GM18505 (cell line): ENCODE results near the gene DGAT2.
A peak's percentile ranks its signal among the peaks of the same experiment; 100 is the strongest.

Experiments
- ATAC-seq: cut with Tn5 transposase; IDR thresholded peaks from one replicate; pipeline ENCODE4 v1.9.1; 2021; ENCODE audit not compliant: unreplicated experiment
- POLR2A ChIP-seq: IDR thresholded peaks from 4 replicates; pipeline ENCODE4 v1.6.1; 2011; ENCODE audit warnings: borderline replicate concordance; ENCODE audit not compliant: insufficient read depth, insufficient read length; ENCODE audit errors: extremely low read depth

Gene DGAT2

DNA sequence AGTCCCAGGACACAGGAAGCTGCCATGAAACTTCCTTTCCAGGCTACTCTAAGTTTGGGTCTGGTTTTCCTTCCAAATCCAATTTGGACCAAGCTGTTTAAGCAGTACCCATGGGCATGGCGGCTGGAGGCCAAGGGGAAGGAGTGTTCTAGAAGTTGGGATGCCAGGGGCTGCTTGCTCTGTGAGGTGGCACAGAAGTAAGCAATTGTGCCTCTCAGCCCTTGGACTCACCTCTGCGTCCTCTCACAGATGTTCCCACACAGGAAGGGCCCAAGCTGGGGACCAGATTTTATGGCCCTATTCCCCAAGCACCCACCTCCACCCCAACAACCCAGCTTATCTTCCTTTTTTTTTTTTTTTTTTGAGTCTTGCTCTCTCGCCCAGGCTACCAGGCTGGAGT, 3.5 kb upstream of the DGAT2 start:
- ATAC-seq = no peak
- no peak for TF ChIP-seq POLR2A

DNA sequence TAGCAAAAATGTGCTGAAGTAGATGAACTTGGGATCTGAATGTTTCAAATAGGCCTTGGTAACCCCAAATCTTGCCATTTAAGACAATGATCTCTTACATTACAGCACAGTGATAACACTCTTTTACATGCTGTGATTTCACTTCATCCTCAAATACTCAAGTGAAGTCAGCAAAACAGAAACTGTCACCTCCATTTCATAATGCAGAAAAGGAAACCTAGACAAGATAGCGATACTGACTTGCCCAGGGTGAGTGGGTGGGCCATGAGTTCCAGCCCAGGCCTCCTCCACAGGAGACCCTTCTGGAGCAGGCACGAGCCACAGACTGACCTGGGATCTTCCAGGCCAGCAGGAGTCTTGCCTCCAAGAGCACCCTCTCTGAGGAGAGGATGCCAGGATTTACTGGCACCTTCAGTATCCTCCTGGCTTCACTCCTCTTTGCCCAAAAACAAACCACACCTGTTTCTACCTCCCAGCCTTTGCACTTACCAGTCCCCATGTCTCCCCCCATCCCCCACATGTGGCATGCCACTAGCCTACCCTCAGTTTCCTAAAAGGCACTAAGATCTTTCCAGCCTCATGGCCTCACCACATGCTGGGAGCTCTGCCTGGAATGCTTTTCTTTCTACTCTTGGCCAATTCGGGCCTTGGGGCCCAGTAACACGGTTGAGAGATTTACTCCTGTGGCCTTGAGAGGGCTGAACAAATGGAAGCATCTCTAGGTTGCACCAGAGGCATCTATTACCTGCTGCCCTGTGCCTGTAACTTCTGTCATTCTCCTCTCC, 1.9 kb upstream of the DGAT2 start:
- TF ChIP-seq POLR2A = no peak
- ATAC-seq = no peak

DNA sequence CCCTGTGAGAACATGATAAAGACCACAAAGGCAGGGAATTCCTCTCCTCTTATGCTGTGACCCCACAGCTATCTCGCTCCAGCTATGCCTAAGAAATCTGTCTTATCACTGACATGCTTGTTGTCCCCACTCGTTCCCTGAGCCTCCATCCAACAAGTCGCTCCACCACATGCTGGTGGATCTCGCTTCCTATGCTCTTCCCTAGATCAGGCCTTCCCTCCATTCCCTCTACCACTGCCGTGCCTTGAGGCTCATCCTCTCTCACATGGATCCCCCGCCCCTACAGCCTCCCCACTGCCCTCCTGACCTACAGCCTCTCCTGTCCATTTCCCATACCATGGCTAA, 1.4 kb upstream of the DGAT2 start:
- ATAC-seq = no peak
- no peak for TF ChIP-seq POLR2A

DNA sequence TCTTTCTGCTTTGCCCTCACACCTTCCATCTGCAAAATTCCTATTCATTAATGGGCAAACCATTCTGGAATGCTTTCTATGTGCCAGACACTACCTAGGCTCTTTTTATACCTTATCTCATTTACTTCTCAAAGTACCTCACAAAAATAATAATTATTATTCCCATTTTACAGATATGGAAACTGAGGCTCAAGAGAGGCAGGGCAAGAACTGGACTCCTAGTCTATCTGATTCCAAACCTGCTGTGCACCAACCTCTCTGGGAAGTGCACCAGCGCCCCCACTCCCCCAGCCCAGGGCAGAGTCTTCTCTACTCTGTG, 826 bp upstream of the DGAT2 start:
- no peak for ATAC-seq
- no peak for TF ChIP-seq POLR2A

DNA sequence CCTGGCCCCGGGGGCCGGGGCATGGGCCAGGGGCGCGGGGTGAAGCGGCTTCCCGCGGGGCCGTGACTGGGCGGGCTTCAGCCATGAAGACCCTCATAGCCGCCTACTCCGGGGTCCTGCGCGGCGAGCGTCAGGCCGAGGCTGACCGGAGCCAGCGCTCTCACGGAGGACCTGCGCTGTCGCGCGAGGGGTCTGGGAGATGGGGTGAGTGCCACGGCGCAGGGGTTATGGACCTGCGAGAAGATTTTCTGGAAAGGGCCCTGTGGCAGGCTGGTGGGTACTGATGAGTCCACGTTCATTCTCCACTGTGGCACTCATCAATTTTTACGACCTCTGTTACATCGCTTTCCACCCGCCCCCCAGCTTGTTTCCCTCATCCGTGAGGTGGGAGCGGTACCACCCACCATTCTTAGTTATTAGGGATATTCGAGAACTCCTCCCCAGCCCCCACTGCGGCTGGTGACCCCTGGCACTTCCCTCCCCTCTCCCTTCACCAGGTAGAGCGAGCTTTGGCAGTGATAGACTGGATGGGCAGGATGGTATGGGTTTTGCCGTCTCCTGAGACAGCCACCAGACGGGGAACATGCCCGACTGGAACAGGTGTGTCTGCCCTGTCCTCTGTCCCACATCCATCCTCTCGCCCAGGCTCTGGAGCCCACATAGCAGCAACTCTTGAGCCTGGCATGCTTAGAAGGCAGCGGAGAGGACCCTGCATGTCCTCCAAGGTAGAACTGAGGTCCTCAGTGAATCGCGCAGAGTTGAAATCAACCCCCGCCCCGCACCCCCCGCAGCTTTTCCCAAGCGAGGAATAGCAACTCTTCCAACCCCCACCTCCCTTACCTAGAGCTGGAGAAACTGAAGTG, 562 bp downstream of the DGAT2 start:
- ATAC-seq = no peak
- no peak for TF ChIP-seq POLR2A

DNA sequence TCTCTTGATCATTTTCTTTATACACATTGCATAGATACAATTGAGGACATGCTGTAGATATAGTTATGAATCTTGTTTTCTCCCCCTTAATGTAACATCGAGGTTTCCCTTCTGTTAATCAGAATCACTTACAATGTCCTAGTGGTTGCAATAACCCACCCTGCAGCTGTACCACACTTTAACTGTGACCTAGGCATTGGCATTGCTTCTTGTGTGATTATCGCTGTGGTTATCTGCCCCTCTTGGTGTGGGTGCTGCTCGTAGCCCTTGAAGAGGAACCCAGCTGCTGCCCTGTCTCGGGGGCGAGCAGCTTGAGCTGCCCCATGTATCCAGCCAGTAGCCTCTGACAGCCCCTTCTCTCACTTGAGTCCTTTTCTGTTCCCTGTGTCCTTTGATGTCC, 1.5 kb downstream of the DGAT2 start:
- TF ChIP-seq POLR2A = no peak
- ATAC-seq = no peak

DNA sequence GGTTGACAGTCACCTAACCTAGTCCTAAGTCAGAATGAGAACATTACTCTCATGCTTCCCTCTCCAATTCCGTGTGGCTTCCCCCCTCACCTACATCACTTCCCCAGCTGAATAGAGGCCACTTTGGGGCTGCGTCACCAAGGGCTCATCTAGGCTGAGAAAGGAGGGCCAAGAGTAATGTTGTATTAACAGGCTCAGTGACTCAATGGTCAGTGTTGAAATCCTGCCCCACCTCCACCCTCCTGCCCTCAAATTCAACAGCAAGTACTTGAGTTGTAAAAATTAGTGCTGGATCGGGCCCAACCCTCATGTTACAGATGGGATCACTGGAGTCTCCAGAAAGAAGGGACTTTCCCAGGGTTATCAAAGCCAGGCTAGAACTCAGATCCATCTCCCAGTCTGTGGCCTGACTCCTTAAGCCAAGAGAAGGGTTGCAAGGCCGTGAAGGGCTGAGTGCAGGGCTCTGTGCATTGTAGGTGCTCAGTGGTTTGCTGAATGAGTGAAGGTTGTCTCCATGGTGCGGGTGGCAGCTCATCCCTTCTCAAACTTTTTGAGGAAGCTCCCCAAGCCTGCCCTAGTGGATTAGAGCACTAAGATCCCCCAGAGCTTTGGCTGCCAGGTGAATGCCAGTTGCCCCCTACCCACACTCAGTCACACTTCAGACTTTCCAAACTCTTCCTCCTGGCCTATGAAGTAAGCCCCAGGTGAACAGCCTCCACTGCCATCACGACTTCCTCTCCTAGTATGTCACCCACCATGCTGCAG, 3.2 kb downstream of the DGAT2 start:
- no peak for ATAC-seq
- no peak for TF ChIP-seq POLR2A

DNA sequence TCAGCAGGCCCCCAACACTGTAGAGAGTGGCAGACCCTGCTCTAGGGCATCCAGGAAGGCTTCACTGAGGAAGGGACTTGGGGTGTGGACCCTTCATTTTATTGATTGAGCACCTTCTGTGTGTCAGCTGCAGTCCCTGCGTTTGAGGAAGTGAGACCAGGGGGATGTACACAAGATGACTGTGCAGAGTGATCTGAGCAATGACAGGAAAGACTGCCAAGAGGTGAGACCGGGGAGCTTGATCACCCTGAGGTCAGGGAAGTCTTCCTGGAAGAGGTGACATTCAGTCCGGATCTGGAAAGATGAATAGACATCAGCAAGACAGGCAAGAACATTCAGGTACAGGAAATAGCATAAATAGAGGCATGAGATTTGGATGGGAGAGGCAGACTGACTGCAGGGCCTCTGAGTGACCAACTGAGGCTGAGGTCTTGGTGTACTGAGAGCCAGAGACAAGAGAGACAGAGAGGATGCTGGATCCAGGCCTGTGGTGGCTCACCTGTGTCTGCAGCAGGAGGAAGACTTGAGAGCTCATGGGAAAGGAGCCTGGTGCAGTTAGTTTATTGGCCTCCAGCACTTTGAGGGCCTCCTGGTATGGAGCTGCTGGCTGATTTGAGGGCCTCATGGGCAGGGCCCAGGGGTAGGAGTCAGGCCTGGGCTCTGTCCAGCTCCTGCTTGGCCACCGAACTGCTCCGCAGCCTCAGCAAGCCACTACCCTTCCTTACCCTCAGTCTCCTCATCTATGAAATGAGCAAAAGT, 5.2 kb downstream of the DGAT2 start:
- ATAC-seq = peak; percentile 67
- TF ChIP-seq POLR2A = no peak

DNA sequence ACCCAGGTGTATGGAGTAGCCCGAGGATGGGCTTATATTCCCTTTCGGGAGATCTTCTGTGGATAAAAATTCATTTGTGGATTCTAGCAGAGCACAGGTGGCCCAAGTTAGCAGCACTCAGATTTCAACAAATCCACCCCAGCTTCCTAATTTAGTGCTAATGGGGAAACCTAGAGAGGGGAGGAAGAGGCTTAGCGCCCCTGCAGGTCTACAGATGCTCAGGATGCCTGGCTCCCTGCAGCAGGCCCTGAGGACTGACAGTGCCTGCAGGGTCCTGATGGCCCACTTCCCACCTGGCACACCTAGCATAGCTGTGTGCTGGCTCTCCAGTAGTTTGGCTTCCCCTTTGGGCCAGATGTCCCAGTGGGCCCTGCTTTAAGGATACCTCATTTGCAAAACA, 6.5 kb downstream of the DGAT2 start:
- no peak for TF ChIP-seq POLR2A
- ATAC-seq = no peak

DNA sequence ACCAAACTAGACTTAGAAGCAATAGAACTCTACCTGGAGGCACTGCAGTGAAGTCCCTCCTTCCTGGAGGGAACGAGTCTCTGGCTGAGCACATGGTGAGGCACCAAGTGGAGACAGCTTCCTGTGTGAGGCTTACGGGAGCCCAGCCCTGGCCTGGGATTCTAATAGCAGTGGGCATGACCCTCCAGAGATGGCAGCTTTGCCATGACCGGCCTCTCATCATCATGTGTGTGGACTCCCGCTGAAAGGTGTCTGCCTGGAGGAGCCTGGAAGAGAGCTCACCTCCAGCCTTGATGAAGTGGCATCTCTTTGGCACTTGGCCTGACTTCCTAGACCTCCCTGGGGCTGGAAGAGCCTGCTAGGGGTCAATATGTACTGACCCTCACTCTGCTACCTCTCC, 8.0 kb downstream of the DGAT2 start:
- TF ChIP-seq POLR2A = no peak
- ATAC-seq = no peak

DNA sequence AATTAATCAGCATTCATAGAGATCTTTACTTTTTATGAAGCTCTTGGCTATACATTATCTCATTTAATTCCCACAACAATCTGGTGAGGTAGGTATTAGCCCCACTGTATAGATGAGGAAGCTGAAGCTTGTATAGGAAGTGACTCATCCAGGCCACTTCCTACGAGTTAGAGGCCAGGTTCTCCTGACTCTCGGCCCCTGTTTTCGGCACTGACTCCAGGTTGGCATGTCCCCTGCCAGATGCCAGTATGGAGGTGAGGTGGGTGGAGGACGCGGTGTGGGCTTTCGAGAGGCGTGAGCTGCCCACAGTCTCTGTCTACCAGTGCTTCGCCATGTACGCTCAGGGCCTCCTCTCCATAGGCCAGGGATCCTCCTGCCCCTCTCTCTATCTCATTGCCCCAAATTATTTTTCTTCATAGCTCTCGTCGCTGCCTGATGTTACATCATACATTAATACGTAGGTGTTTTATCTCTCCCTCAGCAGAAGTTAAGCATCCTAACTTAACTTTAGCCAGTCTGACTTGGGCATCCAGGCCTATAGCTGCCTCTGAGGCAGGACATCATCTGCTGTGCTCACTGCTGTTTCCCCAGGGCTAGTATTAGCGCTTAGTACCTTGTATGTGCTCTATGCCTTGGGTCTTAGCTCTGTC, 9.0 kb downstream of the DGAT2 start:
- ATAC-seq = no peak
- no peak for TF ChIP-seq POLR2A

DNA sequence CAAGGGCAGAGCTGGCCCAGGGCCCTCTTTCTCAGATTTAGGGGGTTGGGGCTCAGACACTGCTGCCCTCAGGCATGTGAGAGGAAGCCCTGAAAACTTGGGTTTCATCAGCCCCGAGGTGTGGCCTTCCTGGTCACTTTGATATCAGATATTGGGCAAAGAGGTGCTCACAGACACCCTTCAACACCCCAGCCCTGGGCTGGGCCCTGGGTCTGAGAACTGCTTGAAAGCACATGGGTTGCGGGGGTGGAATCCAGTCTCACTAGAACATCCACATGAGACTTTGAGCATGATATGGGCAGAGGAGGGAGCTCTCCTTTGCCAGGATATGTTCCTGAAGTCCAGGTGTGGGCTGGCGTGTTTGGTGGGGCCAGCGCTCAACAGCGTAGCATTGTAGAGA, 10.4 kb downstream of the DGAT2 start:
- ATAC-seq = no peak
- no peak for TF ChIP-seq POLR2A

DNA sequence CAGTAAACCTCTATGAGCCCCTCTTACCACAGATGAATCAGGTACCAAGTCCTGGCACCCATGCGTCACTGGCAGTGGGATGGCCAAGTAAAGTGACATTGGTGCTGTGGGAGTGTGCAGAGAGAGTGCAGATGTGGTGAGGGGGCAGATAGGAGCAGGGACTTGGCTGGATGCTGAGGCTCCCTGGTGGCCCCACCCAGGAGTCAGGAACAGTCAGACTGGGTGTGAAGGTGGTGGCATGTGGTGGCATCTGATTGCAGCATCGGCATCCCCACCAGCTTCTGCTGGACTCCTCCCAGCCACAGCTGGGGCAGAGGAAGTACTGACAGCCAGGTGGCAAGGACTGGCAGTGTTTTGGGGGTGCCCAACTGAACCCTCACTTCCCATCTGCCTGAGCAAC, 11.4 kb downstream of the DGAT2 start:
- TF ChIP-seq POLR2A = no peak
- no peak for ATAC-seq

DNA sequence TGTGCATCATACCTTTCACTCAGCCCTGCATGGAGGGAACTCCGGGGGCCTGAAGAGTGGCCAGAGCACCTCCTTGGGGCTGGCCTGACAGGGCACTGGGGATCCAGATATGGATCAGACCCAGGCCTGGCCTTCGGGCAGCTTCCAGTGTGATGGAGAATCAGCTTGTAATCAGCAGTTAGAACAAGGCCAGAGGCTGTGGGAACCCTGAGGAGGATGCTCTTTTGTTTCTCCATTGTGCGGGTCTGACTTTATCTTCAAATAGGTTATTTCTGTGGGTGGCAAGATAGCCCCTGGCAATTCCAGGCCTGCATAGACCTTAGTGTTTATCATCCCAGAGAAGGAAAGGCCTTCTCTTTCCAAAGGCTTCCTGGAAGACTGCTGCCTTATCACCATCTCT, 12.3 kb downstream of the DGAT2 start:
- no peak for TF ChIP-seq POLR2A
- ATAC-seq = no peak
